HL-60/S4 treated with retinoic acid at 250 ng/mL for 4 days and 3 days (cell line): ENCODE results near the gene PTTG1IP.
"Not testable (repeated sequence)": the region's sequence is repeated elsewhere in the genome, so short reads cannot be mapped to it uniquely, and the experiment has no call there.

Experiments
- in situ Hi-C: fragments of 300-500 bp; cut with MboI; formaldehyde crosslinking; loops from 2 replicates; pipeline ENCODE4 v1.7.0; 2022; ENCODE audit warnings: low sequenced_read_pairs

Gene PTTG1IP

GRCh38 chr21:44846224-44846484 is 27.3 kb downstream of the PTTG1IP start:
- in situ Hi-C loops: no loop called here

GRCh38 chr21:44845418-44846223 is 27.9 kb downstream of the PTTG1IP start:
- in situ Hi-C loops: no loop called here

GRCh38 chr21:44844256-44844655 is 29.2 kb downstream of the PTTG1IP start:
- in situ Hi-C loops: no loop called here

GRCh38 chr21:44842721-44843445 is 30.6 kb downstream of the PTTG1IP start:
- in situ Hi-C loops: no loop called here

GRCh38 chr21:44842087-44842486 is 31.4 kb downstream of the PTTG1IP start:
- in situ Hi-C loops: no loop called here

GRCh38 chr21:44840771-44841170 is 32.7 kb downstream of the PTTG1IP start:
- in situ Hi-C loops: no loop called here

- in situ Hi-C loops: no loop called here
Measured at GRCh38 chr21:44838951-44839350, 34.5 kb downstream of the PTTG1IP start.

GRCh38 chr21:44838039-44838895 is 35.2 kb downstream of the PTTG1IP start:
- in situ Hi-C loops: no loop called here

- in situ Hi-C loops: no loop called here
Measured at GRCh38 chr21:44837537-44837936, 36.0 kb downstream of the PTTG1IP start.

- in situ Hi-C loops: no loop called here
Measured at GRCh38 chr21:44836666-44837471, 36.6 kb downstream of the PTTG1IP start.

GRCh38 chr21:44836349-44836665 is 37.2 kb downstream of the PTTG1IP start:
- in situ Hi-C loops: no loop called here

GRCh38 chr21:44835647-44835973 is 37.9 kb downstream of the PTTG1IP start:
- in situ Hi-C loops: no loop called here

- in situ Hi-C loops: no loop called here
Measured at GRCh38 chr21:44834951-44835646, 38.4 kb downstream of the PTTG1IP start.

- in situ Hi-C loops: no loop called here
Measured at GRCh38 chr21:44834231-44834950, 39.1 kb downstream of the PTTG1IP start.

GRCh38 chr21:44833663-44834062 is 39.8 kb downstream of the PTTG1IP start:
- in situ Hi-C loops: no loop called here

GRCh38 chr21:44832516-44833255 is 40.8 kb downstream of the PTTG1IP start:
- in situ Hi-C loops: not testable (repeated sequence)

- in situ Hi-C loops: no loop called here
Measured at GRCh38 chr21:44831227-44831860, 42.1 kb downstream of the PTTG1IP start.

GRCh38 chr21:44829507-44830092 is 43.9 kb downstream of the PTTG1IP start:
- in situ Hi-C loops: no loop called here
